ENCODE data around the gene ATRIP. TPM values are rescaled to one million over a fixed set of nuclear protein-coding genes. Genes with fewer than 3 reads are reported as not detected.
A peak's percentile ranks its signal among the peaks of the same experiment; 100 is the strongest.

The ATRIP gene
- total and polyA plus RNA-seq, 12 donors, result 2.2 to 5.4 (median 3.8) TPM

- H3K4me3 ChIP-seq, result no peak overlapping the region
- no peak for ATAC-seq
- 72 to 94% methylated on average over 1 of the region's 1 CpG for whole genome bisulfite sequencing, 2 donors
- H3K27me3 ChIP-seq, result no peaks in the 10 kb centered on the region
- no peak for DNase-seq
- peaks cover 0 to 31% (median 20%) of the 10 kb centered on the region in 9 donors for H3K4me1 ChIP-seq
- intact Hi-C loops (cut with DNase I), result loop anchor here in 9 of 10 donors (1.0 to 10.0 kb wide), 11 partner anchors 34 to 242 kb away; no protein-coding TSS in a partner anchor
- no peaks in the 10 kb centered on the region for H3K9me3 ChIP-seq
- H3K36me3 ChIP-seq, result peaks cover 0 to 33% (median 10%) of the 10 kb centered on the region in 9 donors
- TF ChIP-seq CTCF (IDR thresholded peaks at IDR 0.05), result no peak
- peak overlapping the region in 1 of 10 donors; percentile 7 for H3K27ac ChIP-seq
These were observed 10.1 kb upstream of the ATRIP start for GRCh38 chr3:48436477-48436787.

GRCh38 chr3:48436855-48437254, 9.7 kb upstream of the ATRIP start:
- DNase-seq, result no peak
- Histone ChIP-seq H3K27ac (no peak overlapping the region), H3K27me3 (no peaks in the 10 kb centered on the region), H3K4me3 (no peak overlapping the region), H3K36me3 (peaks cover 0 to 34% (median 10%) of the 10 kb centered on the region in 9 donors), H3K9me3 (no peaks in the 10 kb centered on the region), H3K4me1 (peaks cover 0 to 35% (median 24%) of the 10 kb centered on the region in 9 donors)
- WGBS, 2 donors, result 81 to 86% methylated on average over 7 of the region's 7 CpGs
- no peak for ATAC-seq
- TF ChIP-seq CTCF (IDR thresholded peaks at IDR 0.05), result no peak
- intact Hi-C loops (cut with DNase I), result loop anchor here in 9 of 10 donors (1.0 to 10.0 kb wide), 11 partner anchors 35 to 242 kb away; no protein-coding TSS in a partner anchor

DNA sequence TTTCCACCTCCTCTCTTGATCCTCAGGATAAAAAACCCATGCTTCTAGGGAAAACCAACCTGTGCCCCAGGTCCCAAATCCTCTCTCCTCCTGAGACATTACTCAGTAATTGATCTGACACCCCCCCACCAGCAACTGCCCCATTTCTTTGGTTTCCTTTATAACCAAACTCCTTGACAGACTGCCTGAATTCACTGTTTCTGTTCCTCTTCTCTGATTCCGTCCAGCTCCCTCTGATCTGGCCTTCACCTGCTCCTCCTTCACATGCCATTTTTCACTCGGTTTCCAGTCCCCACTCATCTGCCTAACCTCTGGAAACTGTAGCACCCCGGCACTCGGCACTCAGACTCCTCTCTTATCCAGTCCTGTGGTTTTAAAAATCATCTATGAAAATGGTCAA, 8.7 kb upstream of the ATRIP start:
- no peaks in the 10 kb centered on the region for H3K9me3 ChIP-seq
- H3K4me3 ChIP-seq, result no peak overlapping the region
- no peak for TF ChIP-seq CTCF (IDR thresholded peaks at IDR 0.05)
- ATAC-seq (no peak), DNase-seq (no peak)
- peaks cover 0 to 41% (median 27%) of the 10 kb centered on the region in 9 donors for H3K4me1 ChIP-seq
- no peaks in the 10 kb centered on the region for H3K27me3 ChIP-seq
- WGBS, 2 donors, result 87 to 90% methylated on average over 4 of the region's 4 CpGs
- peaks cover 0 to 36% (median 4%) of the 10 kb centered on the region in 9 donors for H3K36me3 ChIP-seq
- intact Hi-C loops (cut with DNase I), result loop anchor here in 7 of 10 donors (2.0 to 10.0 kb wide), 8 partner anchors 36 to 243 kb away; no protein-coding TSS in a partner anchor
- H3K27ac ChIP-seq, result no peak overlapping the region

DNA sequence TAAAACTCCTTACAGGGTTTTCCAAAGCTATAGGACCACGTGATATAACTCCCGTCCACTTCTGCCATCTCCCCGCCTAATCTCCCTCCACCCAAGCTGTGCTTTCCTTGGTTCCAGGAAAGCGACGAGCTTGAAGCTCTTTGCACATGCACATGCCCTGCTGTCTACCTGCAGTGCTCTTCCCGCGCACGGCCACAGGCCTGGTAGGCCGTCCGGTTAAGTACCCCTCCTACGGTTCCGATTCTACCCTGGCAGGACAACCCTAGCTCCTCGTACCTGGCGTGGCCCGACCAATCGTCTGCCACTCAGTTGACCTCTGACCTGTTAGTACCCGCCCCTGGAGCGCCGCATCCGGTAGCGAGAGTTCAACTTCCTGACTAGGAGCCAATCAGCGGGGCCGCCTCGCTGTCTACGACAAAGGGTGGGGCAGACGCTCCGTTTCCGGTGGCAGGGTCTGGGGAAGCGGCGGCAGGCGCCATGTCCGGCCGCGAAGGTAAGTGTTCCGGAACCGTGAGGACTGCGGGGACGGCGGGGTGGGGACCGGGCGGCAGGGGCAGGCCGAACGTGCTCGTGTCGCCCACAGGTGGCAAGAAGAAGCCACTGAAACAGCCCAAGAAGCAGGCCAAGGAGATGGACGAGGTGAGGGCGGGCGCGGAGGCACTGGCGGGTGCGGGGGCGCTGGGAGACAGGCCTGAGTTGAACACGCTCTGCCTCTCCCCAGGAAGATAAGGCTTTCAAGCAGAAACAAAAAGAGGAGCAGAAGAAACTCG, 6.5 kb upstream of the ATRIP start, which contains the start of the genes CCDC51 and TMA7:
TSS of gene CCDC51 (minus strand) at position 300 of the 770 bp plus-strand sequence. CDS start 4,991 bp downstream, outside the sequence.
TSS of gene TMA7 (plus strand) at position 438 of the 770 bp plus-strand sequence. CDS start at position 478, 40 bp downstream.
- ATAC-seq (peak; percentile 97 to 99 (median 99)), DNase-seq (peak; percentile 98)
- Histone ChIP-seq H3K9me3 (no peaks in the 10 kb centered on the region), H3K4me3 (peak within 1 kb of the TSS; percentile 71 to 99 (median 88)), H3K4me1 (peaks cover 0 to 36% (median 27%) of the 10 kb centered on the region in 9 donors), H3K27ac (peak within 1 kb of the TSS; percentile 68 to 98 (median 96)), H3K36me3 (peaks cover 0 to 39% (median 5%) of the 10 kb centered on the region in 9 donors), H3K27me3 (no peaks in the 10 kb centered on the region)
- TF ChIP-seq CTCF (IDR thresholded peaks at IDR 0.05), result no peak
- 0 to 1% methylated on average over 54 of the region's 54 CpGs for WGBS, 2 donors
- intact Hi-C loops (cut with DNase I), result loop anchor here in 5 of 10 donors (5.0 to 10.0 kb wide), 4 partner anchors 38 to 245 kb away; no protein-coding TSS in a partner anchor
